ENCODE results near the gene TEX12.
"Not testable (repeated sequence)": the region's sequence is repeated elsewhere in the genome, so short reads cannot be mapped to it uniquely, and the experiment has no call there.

TEX12 gene

GRCh38 chr11:112167145-112167544, at the start of gene TEX12:
Gene TEX12, plus strand, starts transcription at chr11:112167372. Its CDS starts 1,897 bp downstream, at chr11:112169269.
- DNase-seq = no peak

- no peak for DNase-seq
Measured at GRCh38 chr11:112118176-112118575, 49.0 kb upstream of the TEX12 start.

- no peak for DNase-seq
Measured at GRCh38 chr11:112121981-112122615, 45.1 kb upstream of the TEX12 start.

GRCh38 chr11:112123129-112123528, 44.0 kb upstream of the TEX12 start:
- no peak for DNase-seq

- no peak for DNase-seq
Measured at GRCh38 chr11:112127056-112127455, 40.1 kb upstream of the TEX12 start.

- no peak for DNase-seq
Measured at GRCh38 chr11:112128483-112129121, 38.6 kb upstream of the TEX12 start.

- no peak for DNase-seq
Measured at GRCh38 chr11:112129656-112130055, 37.5 kb upstream of the TEX12 start.

GRCh38 chr11:112132737-112133136, 34.4 kb upstream of the TEX12 start:
- no peak for DNase-seq

- no peak for DNase-seq
Measured at GRCh38 chr11:112134473-112134872, 32.7 kb upstream of the TEX12 start.

- DNase-seq = no peak
Measured at GRCh38 chr11:112143597-112143996, 23.6 kb upstream of the TEX12 start.

- DNase-seq = no peak
Measured at GRCh38 chr11:112150517-112150916, 16.7 kb upstream of the TEX12 start.

- DNase-seq = no peak
Measured at GRCh38 chr11:112156153-112156955, 10.8 kb upstream of the TEX12 start.

GRCh38 chr11:112156956-112157766, 10.0 kb upstream of the TEX12 start:
- no peak for DNase-seq

- DNase-seq = no peak
Measured at GRCh38 chr11:112159098-112160065, 7.8 kb upstream of the TEX12 start.

GRCh38 chr11:112160091-112160848, 6.9 kb upstream of the TEX12 start:
- no peak for DNase-seq

- DNase-seq = no peak
Measured at GRCh38 chr11:112161012-112161411, 6.2 kb upstream of the TEX12 start.

- not testable (repeated sequence) for DNase-seq
Measured at GRCh38 chr11:112162200-112162599, 5.0 kb upstream of the TEX12 start.

- no peak for DNase-seq
Measured at GRCh38 chr11:112162761-112163546, 4.2 kb upstream of the TEX12 start.

- no peak for DNase-seq
Measured at GRCh38 chr11:112163875-112164685, 3.1 kb upstream of the TEX12 start, which contains the start of gene IL18. Gene IL18, minus strand, starts transcription at chr11:112164094. Its CDS starts 9,041 bp downstream, at chr11:112155053.

Measured in left hindlimb (tissue), 1 donor.